ENCODE results near the gene CALHM3. TPM values are rescaled to one million over a fixed set of nuclear protein-coding genes. Genes with fewer than 3 reads are reported as not detected.

The CALHM3 gene
- total RNA-seq, 1 donor from 2014 or later: not detected

GRCh38 chr10:103463499-103463898 lies 15.5 kb downstream of the CALHM3 start:
- TF ChIP-seq, protein P1, sequence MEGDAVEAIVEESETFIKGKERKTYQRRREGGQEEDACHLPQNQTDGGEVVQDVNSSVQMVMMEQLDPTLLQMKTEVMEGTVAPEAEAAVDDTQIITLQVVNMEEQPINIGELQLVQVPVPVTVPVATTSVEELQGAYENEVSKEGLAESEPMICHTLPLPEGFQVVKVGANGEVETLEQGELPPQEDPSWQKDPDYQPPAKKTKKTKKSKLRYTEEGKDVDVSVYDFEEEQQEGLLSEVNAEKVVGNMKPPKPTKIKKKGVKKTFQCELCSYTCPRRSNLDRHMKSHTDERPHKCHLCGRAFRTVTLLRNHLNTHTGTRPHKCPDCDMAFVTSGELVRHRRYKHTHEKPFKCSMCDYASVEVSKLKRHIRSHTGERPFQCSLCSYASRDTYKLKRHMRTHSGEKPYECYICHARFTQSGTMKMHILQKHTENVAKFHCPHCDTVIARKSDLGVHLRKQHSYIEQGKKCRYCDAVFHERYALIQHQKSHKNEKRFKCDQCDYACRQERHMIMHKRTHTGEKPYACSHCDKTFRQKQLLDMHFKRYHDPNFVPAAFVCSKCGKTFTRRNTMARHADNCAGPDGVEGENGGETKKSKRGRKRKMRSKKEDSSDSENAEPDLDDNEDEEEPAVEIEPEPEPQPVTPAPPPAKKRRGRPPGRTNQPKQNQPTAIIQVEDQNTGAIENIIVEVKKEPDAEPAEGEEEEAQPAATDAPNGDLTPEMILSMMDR (conservative IDR thresholded peaks at IDR 0.05; ENCODE audit: low read depth, low read length): no peak
- DNase-seq (ENCODE audit: low read depth): no peak
- no peak overlapping the region for H3K4me3 ChIP-seq (ENCODE audit: low read depth, low read length)

- DNase-seq (ENCODE audit: low read depth): no peak
- no peak overlapping the region for H3K4me3 ChIP-seq (ENCODE audit: low read depth, low read length)
- TF ChIP-seq, protein P1 (conservative IDR thresholded peaks at IDR 0.05; ENCODE audit: low read depth, low read length): no peak
Observed at GRCh38 chr10:103459615-103460014, 19.4 kb downstream of the CALHM3 start.

DNA sequence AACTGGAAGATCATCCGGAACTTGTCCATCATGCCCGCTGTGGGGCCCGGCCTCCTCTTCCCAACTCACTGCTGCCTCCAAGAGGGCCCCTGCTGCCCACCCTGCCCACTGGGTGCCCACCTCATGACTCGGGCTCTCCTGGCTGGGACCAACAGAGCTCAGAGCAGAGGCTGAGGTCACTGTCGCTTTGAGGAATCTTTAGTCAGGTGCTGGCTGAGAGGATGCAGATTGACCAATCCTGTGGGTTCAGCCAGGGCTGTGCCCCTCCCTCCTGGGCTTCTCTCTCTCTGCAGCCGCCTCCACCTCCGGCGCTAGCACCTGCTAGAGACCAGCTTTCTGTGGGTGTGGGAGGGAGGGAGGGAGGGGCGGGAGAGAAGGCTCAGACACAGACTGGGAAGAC lies 20.3 kb downstream of the CALHM3 start, which contains the start of gene CALHM1:
Gene CALHM1 (minus strand): TSS at position 181 of the 400 bp plus-strand sequence. CDS start 149 bp downstream, at position 32.
- DNase-seq (ENCODE audit: low read depth): no peak
- TF ChIP-seq, protein P1 (conservative IDR thresholded peaks at IDR 0.05; ENCODE audit: low read depth, low read length): no peak
- H3K4me3 ChIP-seq (ENCODE audit: low read depth, low read length): no peak within 1 kb of the TSS

DNA sequence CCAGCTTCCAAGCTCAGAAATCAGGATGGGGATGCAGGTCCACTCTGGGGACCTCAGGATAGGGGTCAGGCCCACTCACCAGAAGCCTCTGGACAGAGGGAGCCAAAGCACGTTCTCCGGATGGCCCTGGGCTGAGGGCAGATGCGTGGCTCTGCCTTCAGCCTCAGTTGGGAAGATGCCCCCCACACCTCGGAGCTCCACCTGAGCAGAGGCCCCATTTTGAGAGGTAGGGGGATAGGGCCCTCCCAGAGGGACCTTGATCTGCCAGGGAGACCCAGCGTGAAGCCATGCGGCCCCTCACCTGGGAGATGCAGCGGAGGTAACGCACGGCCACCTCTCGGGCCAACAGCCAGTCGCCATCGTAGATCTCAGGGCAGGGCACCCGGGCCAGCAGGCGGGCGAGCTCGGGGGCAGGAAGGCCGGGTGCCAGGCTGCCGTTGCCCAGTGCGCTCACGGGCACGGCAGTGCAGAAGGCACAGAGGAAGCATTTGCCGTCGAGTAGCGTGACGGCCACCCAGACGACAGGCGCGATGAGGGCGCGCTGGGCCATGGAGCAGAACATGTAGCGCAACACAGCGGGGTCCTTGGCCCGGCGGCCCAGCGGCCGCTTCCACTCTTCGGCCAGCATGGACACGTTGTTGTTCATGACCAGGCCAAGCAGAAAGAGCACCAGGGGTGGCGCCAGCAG lies 21.0 kb downstream of the CALHM3 start:
- no peak overlapping the region for H3K4me3 ChIP-seq (ENCODE audit: low read depth, low read length)
- TF ChIP-seq, protein P1 (conservative IDR thresholded peaks at IDR 0.05; ENCODE audit: low read depth, low read length): no peak
- no peak for DNase-seq (ENCODE audit: low read depth)

GRCh38 chr10:103457176-103457712 lies 21.8 kb downstream of the CALHM3 start:
- no peak for DNase-seq (ENCODE audit: low read depth)
- H3K4me3 ChIP-seq (ENCODE audit: low read depth, low read length): no peak overlapping the region
- TF ChIP-seq, protein P1 (conservative IDR thresholded peaks at IDR 0.05; ENCODE audit: low read depth, low read length): no peak

DNA sequence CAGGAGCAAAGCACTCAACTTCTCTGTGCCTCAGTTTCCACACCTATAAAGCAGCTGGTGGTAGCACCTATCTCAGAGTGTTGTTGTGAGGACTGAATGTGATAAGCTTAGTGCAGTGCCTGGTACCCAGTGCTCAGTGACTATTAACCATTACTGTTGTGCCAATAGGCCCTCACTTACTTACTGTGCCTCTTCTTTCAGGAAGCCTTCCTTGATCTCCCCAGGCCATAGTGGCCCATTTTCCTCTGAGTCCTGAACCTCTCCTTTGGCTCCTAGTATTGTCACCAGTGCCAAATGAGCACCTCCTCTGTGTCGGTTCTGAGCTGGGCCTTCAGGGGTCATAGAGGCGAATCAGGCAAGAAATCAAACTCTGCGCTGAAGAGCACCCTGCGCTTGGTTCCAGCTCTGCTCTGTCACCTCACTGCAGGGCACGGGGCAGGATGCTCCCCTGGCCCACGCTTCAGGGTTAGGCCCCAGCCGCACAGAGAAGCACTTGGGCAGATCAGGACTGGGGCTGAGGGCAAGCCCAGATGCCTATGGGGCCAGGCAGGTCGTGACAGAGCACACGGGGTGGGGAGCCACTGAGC lies 22.9 kb downstream of the CALHM3 start:
- TF ChIP-seq, protein P1 (conservative IDR thresholded peaks at IDR 0.05; ENCODE audit: low read depth, low read length): no peak

More for the DNA sequence above, 22.9 kb downstream of the CALHM3 start:
- no peak for DNase-seq (ENCODE audit: low read depth)
- H3K4me3 ChIP-seq (ENCODE audit: low read depth, low read length): no peak overlapping the region
